Activated naive CD4-positive, alpha-beta T cell treated with Interleukin-2 at 50 U/mL for 16 hours (primary cell): ENCODE data around the gene SEMA3A.
A peak's percentile ranks its signal among the peaks of the same experiment; 100 is the strongest.

ENCODE experiments used
- DNase-seq: peaks from one replicate; pipeline ENCODE4 v3.0.0-alpha.2; 2020

The SEMA3A gene

DNA sequence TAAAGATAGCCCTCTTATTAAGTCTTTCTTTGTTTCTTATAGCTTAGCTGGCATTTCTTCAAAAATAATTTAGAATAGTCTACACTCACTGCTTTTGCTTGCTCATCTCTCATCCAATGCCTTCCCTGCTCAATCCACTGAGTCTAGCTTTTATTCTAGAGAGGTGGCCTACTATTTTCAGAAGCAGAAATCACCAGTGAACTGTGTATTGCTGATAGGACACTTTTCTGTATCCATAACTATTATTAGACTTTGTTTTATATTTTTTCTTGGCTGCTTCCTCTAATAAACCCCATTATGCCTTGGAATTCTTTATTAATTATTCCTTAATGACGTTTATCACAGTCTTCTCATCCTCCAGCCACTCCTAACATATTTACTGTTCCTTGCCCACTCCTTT, 206.8 kb downstream of the SEMA3A start:
- DNase-seq, result no peak

GRCh38 chr7:83985821-83986220, 208.8 kb downstream of the SEMA3A start:
- no peak for DNase-seq

- no peak for DNase-seq
Observed at GRCh38 chr7:83984591-83984990, 210.0 kb downstream of the SEMA3A start.

DNA sequence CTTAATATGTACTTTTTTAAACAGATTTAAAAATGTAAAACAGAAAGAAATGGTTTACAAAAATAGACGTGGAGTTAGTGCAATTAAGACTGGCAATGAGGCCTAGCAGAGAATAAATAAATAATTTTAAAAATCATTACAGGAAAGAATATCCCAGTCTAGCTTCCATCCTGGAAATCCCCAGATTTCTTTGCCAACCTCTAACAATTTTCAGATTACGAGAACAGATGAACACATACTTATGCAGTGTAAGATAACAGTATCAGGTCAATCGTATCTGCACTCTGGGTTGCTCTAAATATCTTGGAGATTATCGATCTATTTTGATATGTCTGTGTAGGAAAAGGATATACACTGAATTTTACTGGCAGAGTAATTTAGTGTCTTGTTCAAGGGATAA, 210.5 kb downstream of the SEMA3A start:
- DNase-seq, result no peak

- no peak for DNase-seq
Observed at GRCh38 chr7:83983606-83984005, 211.0 kb downstream of the SEMA3A start.

GRCh38 chr7:83976302-83976701, 218.3 kb downstream of the SEMA3A start:
- no peak for DNase-seq

GRCh38 chr7:83970081-83970480, 224.5 kb downstream of the SEMA3A start:
- no peak for DNase-seq

- no peak for DNase-seq
Observed at GRCh38 chr7:83964318-83964717, 230.3 kb downstream of the SEMA3A start.

DNA sequence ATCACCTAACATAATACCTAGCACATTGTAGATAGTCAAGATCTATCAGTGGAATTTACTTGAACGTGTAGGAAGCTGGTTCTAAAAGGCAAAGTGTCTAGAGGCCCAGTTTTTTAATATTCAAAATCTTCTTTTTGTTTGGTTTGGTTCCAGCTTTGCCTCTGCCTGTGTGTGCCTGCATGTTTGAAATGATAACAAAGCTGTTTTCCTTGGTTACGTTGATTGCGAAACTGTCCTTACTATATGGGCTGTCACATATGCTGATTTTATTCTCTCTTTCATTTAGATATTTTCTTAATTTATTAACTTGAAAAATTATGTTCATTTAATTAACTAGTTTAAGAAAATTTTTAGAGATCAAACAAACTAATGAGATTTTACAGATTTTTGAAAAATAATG, 237.3 kb downstream of the SEMA3A start:
- DNase-seq, result no peak

- no peak for DNase-seq
Observed at GRCh38 chr7:83956104-83956503, 238.5 kb downstream of the SEMA3A start.

DNA sequence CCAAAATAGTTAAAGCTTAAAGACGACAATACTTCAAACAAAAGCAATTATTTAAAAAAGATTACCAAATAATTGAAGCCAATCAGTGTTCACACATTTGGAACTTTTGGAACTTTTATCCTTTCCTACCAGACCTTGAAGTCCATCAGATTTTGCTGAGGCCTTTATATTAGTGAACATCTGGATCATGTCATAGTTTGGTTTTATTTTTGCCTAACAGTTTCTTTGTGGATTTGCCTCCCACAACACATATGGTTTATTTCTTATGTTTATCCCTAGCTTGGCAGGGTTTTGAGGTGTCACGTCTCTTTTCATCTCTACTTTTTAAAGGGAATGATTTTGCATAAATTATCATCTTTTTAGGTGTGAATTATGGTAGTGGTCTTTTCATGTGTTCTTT, 242.4 kb downstream of the SEMA3A start:
- no peak for DNase-seq

DNA sequence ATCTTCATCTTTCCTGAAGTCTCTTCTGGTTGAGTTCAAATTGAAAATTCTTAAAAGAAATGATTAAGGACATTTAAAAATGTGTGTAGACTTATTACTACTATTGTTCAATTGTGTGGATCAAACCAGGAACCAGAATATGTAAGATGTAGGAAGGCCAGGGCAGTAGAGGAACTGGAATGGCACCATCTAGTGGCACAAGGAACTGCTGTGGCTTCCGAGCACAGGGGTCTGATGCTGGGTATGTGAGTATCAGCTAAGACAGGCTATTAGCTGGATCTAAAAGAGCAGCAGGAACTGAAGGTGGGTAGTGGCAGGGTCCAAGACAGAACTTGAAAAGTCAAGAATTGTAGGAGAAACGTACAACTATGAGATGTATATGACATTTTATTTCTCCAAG, 247.3 kb downstream of the SEMA3A start:
- DNase-seq, result no peak

- DNase-seq, result no peak
Observed at GRCh38 chr7:83946801-83947200, 247.8 kb downstream of the SEMA3A start.

DNA sequence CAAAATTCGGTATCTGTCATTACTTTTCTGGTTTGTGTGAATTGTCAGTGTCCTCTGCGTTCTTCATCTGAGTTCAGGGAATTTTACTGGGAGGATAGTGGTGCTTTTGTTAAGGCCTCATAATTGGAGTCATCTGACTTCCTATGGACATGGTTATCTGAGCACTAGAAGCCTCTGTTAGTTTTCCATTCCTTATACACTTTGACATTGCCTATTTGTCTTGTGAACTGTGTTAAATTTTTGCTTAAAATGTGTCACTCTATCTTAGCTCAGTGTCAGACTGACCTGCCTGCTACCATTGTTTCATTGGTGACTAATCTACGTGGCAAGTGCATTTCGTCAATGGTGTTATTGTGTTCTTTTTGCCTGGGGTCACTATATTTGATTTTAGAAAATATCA, 253.3 kb downstream of the SEMA3A start:
- DNase-seq, result no peak

DNA sequence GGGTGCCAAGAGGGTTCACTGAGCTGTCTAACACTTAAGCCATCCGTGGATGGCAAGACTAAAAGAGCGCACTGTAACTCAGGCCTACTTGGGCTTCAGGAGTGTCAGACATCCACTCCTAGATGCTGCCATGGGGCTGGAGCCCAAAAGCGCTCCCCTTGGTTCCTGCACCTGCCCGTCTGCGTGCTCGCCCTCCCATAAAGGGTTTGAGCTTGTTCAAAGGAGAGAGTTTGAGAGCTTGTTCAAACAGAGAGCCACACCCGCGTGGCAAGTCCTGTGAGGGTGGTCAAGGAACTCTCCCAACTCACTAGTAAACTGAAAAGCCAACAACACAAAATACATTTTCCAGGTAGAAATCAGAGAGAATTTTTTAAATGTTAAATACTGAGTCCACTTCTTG, 256.7 kb downstream of the SEMA3A start:
- no peak for DNase-seq

DNA sequence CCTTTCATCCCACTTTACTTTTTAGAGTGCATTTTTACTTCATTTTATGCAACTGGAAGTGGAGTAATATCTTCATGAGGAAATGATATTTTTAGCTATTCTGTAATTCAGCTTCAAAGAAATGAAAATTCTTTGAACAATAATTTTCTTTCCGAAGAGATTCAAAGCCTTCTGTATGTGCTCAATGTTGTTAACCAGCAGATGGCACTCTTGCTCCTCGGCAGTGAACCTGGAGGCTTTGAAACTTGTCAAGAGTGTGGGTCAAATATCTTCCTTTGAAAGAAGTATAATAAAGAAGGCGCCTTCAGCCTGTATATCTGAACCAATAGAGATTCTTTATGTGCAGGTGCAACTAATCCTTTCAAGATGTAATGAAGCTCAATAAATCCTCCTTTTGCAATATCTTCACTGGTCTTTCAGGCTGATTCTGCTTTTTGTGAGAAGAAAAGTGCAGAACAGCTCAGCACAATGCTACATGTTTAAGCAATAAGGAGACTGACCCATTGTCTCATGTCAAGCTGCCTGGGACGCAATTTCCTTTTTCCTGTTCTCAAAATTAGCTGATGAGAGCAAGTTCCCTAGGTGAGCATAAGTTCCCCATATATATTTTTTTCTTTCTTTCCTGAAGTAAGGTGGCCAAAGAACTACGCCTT, 258.4 kb downstream of the SEMA3A start:
- peak; percentile 7 for DNase-seq

DNA sequence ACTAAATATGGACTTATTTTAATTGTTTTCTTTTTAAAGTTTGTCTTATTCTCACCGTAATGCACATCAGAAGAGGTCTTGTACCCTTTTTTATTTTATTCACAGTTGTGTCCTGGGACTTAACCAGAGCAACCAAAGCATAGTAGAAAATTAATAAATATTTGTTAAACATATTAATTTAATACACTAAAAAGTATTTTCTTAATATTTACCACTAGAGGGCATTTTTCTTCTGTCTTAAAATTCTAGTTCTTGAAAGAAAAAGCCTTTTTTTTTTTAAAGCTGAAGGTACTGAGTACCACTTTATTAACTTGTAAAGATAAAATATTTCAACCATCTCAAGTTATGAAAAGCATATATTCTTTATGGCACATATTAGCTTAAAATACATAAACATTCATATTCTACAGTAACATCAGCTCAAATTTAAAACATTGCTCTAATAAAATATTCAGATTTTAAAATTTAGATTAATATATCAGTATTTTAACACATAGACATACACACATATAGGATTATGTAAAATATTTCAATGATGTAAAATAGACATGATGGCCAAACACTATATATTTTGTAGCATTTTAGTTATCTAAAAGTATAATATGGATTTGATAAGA, 260.4 kb downstream of the SEMA3A start:
- no peak for DNase-seq

DNA sequence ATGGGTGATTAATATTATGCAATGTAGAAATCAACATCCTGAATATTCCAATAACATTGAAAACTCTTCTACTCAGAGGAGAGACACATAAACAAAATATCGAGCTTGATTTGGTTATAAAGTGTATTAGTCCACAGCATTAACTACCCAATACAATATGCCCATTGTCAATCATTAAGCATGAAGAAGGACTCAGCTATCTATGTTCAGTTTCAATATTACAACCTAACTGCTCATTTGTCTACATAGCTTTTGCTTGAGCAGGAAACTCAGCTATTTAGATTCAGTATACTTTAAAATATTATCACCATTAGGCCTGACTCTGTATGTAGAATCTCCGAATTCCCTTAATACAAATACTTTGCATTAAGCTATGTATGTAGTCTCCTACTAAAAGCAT, 262.6 kb downstream of the SEMA3A start:
- no peak for DNase-seq

DNA sequence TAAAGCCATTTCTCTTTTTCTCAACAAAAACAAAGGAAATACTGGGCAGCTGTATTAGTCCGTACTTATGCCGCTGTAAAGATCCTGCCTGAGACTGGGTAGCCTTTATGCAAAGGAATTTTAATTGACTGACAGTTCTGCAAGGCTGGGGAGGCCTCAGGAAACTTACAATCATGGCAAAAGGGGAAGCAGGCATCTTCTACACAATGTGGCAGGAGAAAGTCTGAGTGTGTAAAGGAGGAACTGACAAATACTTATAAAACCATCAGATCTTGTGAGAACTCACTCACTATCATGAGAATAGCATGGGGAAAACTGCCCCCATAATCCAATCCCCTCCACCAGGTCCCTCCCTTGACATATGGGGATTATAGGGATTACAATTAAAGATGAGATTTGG, 264.3 kb downstream of the SEMA3A start:
- no peak for DNase-seq

GRCh38 chr7:83925860-83926259, 268.7 kb downstream of the SEMA3A start:
- no peak for DNase-seq

- DNase-seq, result no peak
Observed at GRCh38 chr7:83921941-83922607, 272.5 kb downstream of the SEMA3A start.

DNA sequence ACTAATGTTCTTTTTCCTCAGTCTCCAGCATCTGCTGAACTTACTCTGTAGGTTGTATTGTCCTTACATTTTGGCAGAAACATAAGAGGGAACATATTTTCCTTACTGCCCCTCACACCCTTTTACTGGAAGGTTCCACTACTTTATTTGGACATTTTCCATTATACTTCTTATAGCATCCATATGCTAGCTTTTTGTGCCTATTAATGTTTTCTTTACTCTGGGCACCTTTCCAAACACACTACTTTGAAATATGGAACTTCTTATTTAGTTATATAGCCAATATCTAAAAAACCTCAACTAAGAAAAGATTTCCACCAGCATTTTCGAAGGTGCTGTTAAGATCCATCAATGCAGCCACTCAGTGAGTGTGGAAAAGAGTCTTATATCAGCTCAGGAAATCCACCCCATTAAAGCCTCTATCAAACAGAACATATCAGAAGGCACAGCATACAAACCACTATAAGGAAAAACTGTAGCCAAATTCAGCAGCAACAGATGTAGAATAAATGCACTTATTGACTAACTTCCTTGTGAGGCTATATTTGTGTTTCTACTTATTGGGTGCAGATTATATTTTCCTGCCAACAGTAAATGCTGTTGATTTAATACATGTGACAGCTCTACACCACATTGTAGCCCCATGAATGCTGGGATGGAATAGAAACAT, 273.2 kb downstream of the SEMA3A start:
- no peak for DNase-seq

- no peak for DNase-seq
Observed at GRCh38 chr7:83918142-83918541, 276.4 kb downstream of the SEMA3A start.

GRCh38 chr7:83913174-83913573, 281.4 kb downstream of the SEMA3A start:
- no peak for DNase-seq
